Parathyroid adenoma (tissue), 2 donors: ENCODE data around the gene LGR4.

ENCODE experiments used
- H2AFZ ChIP-seq: fragments of 300-600 bp; sonication (generic); one replicate; pipeline ENCODE4 v1.7.0; 2017; ENCODE audit warnings: antibody characterized with exemption, mild to moderate bottlenecking
- H3K27ac ChIP-seq: fragments of 300-600 bp; sonication (generic); one replicate; pipeline ENCODE4 v1.7.0; 2017
- H3K27me3 ChIP-seq: fragments of 300-600 bp; sonication (generic); one replicate; pipeline ENCODE4 v1.7.0; 2017; ENCODE audit warnings: low read length; ENCODE audit not compliant: control insufficient read depth, insufficient read depth
- H3K36me3 ChIP-seq: fragments of 300-600 bp; sonication (generic); one replicate; pipeline ENCODE4 v1.7.0; 2017; ENCODE audit warnings: low read length; ENCODE audit not compliant: control insufficient read depth, insufficient read depth
- H3K4me1 ChIP-seq: fragments of 300-600 bp; sonication (generic); one replicate; pipeline ENCODE4 v1.7.0; 2017; ENCODE audit warnings: control low read depth
- H3K4me2 ChIP-seq: fragments of 300-600 bp; sonication (generic); one replicate; pipeline ENCODE4 v1.7.0; 2017; ENCODE audit warnings: low read length
- H3K4me3 ChIP-seq: fragments of 300-600 bp; sonication (generic); one replicate; pipeline ENCODE4 v1.7.0; 2017; ENCODE audit warnings: low read depth, low read length
- H3K79me2 ChIP-seq: fragments of 300-600 bp; sonication (generic); one replicate; pipeline ENCODE4 v1.7.0; 2017; ENCODE audit warnings: control low read depth
- H3K9ac ChIP-seq: fragments of 300-600 bp; sonication (generic); one replicate; pipeline ENCODE4 v1.7.0; 2017; ENCODE audit warnings: mild to moderate bottlenecking
- H3K9me3 ChIP-seq: fragments of 300-600 bp; sonication (generic); one replicate; pipeline ENCODE4 v1.7.0; 2017; ENCODE audit warnings: low read length; ENCODE audit not compliant: control insufficient read depth
- TF ChIP-seq, protein P1 (sequence below): fragments of 300-600 bp; sonication (generic); IDR thresholded peaks from one replicate; pipeline ENCODE4 v1.7.0; 2017; ENCODE audit warnings: antibody characterized with exemption, mild to moderate bottlenecking
- donor health status: primary hyperparathyroidism.

LGR4 gene

DNA sequence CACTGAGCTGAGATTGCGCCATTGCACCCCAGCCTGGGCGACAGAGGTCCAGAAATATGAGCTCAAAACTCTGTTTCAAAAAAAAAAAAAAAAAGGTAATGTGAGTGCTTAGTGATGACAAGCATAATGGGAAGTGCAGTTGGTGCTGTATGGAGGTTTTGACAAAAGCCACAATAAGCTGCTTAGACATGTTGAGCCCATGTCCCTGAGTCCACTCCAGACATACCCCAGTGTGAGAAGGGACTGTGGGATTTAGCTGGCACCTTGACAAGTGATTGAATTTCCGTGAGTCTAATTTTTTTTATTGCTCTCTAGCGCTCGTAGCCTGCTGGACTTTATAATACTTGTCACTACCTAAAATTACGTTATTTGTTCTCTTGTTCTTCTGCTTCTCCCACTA is 15.1 kb upstream of the LGR4 start:
- Histone ChIP-seq H3K4me2 (no peak overlapping the region), H3K9me3 (no peaks in the 10 kb centered on the region), H3K9ac (no peak overlapping the region), H3K4me1 (no peaks in the 10 kb centered on the region), H3K79me2 (no peaks in the 10 kb centered on the region), H3K36me3 (no peaks in the 10 kb centered on the region), H3K27me3 (no peaks in the 10 kb centered on the region), H3K27ac (no peak overlapping the region), H2AFZ (no peak overlapping the region), H3K4me3 (no peak overlapping the region)
- TF ChIP-seq, protein P1, sequence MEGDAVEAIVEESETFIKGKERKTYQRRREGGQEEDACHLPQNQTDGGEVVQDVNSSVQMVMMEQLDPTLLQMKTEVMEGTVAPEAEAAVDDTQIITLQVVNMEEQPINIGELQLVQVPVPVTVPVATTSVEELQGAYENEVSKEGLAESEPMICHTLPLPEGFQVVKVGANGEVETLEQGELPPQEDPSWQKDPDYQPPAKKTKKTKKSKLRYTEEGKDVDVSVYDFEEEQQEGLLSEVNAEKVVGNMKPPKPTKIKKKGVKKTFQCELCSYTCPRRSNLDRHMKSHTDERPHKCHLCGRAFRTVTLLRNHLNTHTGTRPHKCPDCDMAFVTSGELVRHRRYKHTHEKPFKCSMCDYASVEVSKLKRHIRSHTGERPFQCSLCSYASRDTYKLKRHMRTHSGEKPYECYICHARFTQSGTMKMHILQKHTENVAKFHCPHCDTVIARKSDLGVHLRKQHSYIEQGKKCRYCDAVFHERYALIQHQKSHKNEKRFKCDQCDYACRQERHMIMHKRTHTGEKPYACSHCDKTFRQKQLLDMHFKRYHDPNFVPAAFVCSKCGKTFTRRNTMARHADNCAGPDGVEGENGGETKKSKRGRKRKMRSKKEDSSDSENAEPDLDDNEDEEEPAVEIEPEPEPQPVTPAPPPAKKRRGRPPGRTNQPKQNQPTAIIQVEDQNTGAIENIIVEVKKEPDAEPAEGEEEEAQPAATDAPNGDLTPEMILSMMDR: no peak

DNA sequence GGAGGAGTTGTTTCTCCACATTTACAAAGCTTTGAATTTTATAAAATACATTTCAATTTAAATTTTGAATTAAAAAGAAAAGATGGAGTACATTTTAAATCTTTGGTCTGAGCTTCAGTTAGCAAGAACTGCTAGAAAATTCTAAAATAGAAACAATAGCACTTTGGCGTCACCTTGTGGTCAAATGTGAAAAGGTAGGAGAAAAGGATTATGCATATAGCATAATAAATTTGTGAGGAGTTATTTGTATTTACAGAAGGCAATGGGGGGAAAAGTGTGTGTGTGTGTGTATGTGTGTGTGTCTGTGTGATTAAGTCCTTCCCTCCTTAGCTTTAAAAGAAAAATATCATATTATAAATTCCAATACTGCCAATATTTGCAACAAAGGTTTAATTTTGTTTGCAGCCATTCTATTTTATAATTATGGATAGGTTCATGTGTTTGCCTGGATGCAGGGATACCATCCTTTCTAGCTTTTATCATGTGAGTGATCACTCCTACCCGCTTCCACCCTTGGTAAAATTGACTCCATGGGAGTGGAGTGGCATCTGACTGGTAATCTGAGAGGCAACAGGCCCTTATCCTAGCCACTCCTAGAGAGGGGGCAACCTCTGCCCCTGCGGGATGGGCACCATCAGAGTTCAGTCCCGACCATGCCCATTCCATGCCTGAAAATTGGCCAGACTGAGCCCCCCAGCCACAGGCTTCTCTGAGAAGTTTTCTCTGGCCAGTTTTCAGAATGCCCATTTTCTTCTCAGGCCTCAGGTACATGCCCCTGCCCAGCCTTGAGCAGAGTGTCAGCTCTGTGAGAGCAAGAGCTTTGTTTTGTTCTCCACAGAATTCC is 13.6 kb upstream of the LGR4 start:
- TF ChIP-seq, protein P1: peak; percentile 86
- H3K4me1 ChIP-seq: no peaks in the 10 kb centered on the region
- no peaks in the 10 kb centered on the region for H3K27me3 ChIP-seq
- no peaks in the 10 kb centered on the region for H3K9me3 ChIP-seq
- H2AFZ ChIP-seq: no peak overlapping the region
- no peak overlapping the region for H3K27ac ChIP-seq
- H3K36me3 ChIP-seq: no peaks in the 10 kb centered on the region
- no peak overlapping the region for H3K4me2 ChIP-seq
- no peak overlapping the region for H3K9ac ChIP-seq
- no peak overlapping the region for H3K4me3 ChIP-seq
- no peaks in the 10 kb centered on the region for H3K79me2 ChIP-seq

DNA sequence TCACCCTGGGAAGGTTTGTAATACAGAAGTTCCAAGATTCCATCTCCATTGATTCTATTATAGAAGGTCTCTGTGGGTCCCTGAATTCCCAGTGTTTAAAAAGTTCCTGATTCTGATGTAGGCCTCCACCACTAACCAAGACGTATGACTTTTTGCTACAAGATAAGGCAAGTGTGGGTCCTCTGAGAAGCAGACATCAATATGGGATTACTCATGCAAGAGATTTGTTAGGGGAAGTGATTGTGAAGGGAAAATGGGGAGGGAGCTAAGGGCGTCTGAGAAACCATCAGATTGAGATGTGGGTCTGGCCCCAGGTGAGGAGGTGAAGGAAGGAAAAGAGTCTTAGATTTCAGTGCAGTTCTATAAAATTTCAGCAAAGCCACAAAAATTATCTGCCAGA is 10.2 kb upstream of the LGR4 start:
- no peak overlapping the region for H3K4me2 ChIP-seq
- H3K27ac ChIP-seq: no peak overlapping the region
- H3K9ac ChIP-seq: no peak overlapping the region
- no peaks in the 10 kb centered on the region for H3K36me3 ChIP-seq
- H2AFZ ChIP-seq: no peak overlapping the region
- H3K4me1 ChIP-seq: no peaks in the 10 kb centered on the region
- TF ChIP-seq, protein P1: no peak
- no peaks in the 10 kb centered on the region for H3K9me3 ChIP-seq
- H3K27me3 ChIP-seq: no peaks in the 10 kb centered on the region
- no peak overlapping the region for H3K4me3 ChIP-seq
- no peaks in the 10 kb centered on the region for H3K79me2 ChIP-seq

DNA sequence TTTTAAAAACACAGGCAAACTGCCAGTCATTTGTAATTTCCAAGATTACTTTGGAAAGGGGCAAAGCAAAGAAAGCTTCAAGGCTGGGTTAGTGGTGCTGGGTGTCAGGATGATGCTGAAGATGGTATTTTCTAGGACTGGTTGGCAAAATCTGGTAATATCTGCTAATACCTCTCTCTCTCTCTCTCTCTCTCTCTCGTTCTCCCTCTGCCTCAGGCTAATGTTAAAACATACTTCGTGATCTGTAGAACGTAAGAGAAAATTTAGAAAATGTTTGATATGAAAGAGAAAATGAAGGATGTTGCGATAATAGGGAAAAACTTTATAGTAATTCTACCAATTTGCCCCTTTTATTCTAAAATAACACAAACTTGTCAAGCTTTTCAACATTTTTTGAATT is 9.4 kb upstream of the LGR4 start:
- H3K79me2 ChIP-seq: no peaks in the 10 kb centered on the region
- TF ChIP-seq, protein P1: no peak
- no peak overlapping the region for H3K9ac ChIP-seq
- H3K27me3 ChIP-seq: no peaks in the 10 kb centered on the region
- no peak overlapping the region for H3K4me2 ChIP-seq
- H3K36me3 ChIP-seq: no peaks in the 10 kb centered on the region
- H3K4me1 ChIP-seq: no peaks in the 10 kb centered on the region
- no peak overlapping the region for H3K27ac ChIP-seq
- no peaks in the 10 kb centered on the region for H3K9me3 ChIP-seq
- H2AFZ ChIP-seq: no peak overlapping the region
- H3K4me3 ChIP-seq: no peak overlapping the region

DNA sequence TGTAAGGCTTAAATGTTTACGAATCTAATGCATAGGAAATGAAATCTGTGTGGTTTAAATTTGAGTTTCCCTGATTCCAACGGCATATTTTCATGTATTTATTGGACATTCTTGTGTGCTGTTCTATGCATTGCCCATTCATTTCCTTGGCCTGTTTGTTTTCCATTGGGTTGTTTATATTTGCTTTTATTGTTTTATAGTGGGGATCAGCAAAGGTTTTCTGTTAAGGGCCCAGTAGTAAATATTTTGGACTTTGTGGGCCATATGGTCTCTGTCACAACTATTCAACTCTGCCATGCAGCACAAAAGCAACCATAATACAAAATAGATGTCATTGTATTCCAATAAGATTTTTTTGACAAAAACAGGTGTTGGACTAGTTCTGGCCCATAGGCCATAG is 5.2 kb upstream of the LGR4 start:
- no peaks in the 10 kb centered on the region for H3K36me3 ChIP-seq
- no peaks in the 10 kb centered on the region for H3K9me3 ChIP-seq
- H3K4me1 ChIP-seq: no peaks in the 10 kb centered on the region
- H3K27ac ChIP-seq: no peak overlapping the region
- H2AFZ ChIP-seq: no peak overlapping the region
- TF ChIP-seq, protein P1: no peak
- H3K4me3 ChIP-seq: no peak overlapping the region
- no peak overlapping the region for H3K9ac ChIP-seq
- H3K4me2 ChIP-seq: no peak overlapping the region
- H3K27me3 ChIP-seq: no peaks in the 10 kb centered on the region
- H3K79me2 ChIP-seq: no peaks in the 10 kb centered on the region
